HL-60 (cell line): ENCODE results near the gene PGM2L1.
A peak's percentile ranks its signal among the peaks of the same experiment; 100 is the strongest.

Experiments used
- DNase-seq, 2 experiments: peaks; one replicate each; pipeline ENCODE4 v3.0.0-alpha.2; 2010 to 2020; ENCODE audit warnings: low read depth in 1 of 2, low spot score in 1 of 2
- H3K27ac ChIP-seq: fragments of 250-450 bp; sonication (Bioruptor Pico); replicated peaks from 2 replicates; pipeline ENCODE4 v1.5.1; 2020; ENCODE audit warnings: mild to moderate bottlenecking, moderate library complexity
- H3K27me3 ChIP-seq: fragments of 250-450 bp; sonication (Bioruptor Pico); 2 replicates; pipeline ENCODE4 v1.5.1; 2021; ENCODE audit warnings: mild to moderate bottlenecking, moderate library complexity; ENCODE audit not compliant: insufficient read depth, poor library complexity, severe bottlenecking
- H3K4me3 ChIP-seq: replicated peaks from 2 replicates; pipeline ENCODE4 v1.5.1; 2011; ENCODE audit warnings: mild to moderate bottlenecking, control low read depth, low read length; ENCODE audit not compliant: insufficient read depth
- CTCF ChIP-seq: IDR thresholded peaks from one replicate; pipeline ENCODE4 v1.5.1; 2011; ENCODE audit warnings: low read length, control low read depth, inconsistent platforms; ENCODE audit not compliant: insufficient read depth
- GABPA ChIP-seq: IDR thresholded peaks from 2 replicates; pipeline ENCODE4 v1.6.1; 2012; ENCODE audit warnings: low read depth
- POLR2AphosphoS5 ChIP-seq: IDR thresholded peaks from 2 replicates; pipeline ENCODE4 v1.6.1; 2012; ENCODE audit warnings: low read depth
- REST ChIP-seq: IDR thresholded peaks from 2 replicates; pipeline ENCODE4 v1.6.1; 2012; ENCODE audit warnings: low read depth; ENCODE audit not compliant: insufficient replicate concordance
- SPI1 ChIP-seq: IDR thresholded peaks from 2 replicates; pipeline ENCODE4 v1.6.1; 2012; ENCODE audit warnings: low read depth, mild to moderate bottlenecking, borderline replicate concordance

PGM2L1 gene

GRCh38 chr11:74312326-74312725 lies 85.9 kb downstream of the PGM2L1 start:
- DNase-seq = peak; percentile 36 to 39
- no peak overlapping the region for H3K4me3 ChIP-seq
- no peak overlapping the region for H3K27ac ChIP-seq
- TF ChIP-seq CTCF (no peak), REST (no peak), POLR2AphosphoS5 (no peak), SPI1 (no peak), GABPA (no peak)
- H3K27me3 ChIP-seq = peaks cover 7% of the 10 kb centered on the region

GRCh38 chr11:74311352-74311926 lies 86.8 kb downstream of the PGM2L1 start, which contains the start of gene P4HA3:
P4HA3 (minus strand) TSS chr11:74311640; CDS start chr11:74311611, 29 bp downstream.
- Histone ChIP-seq H3K27me3 (peaks cover 7% of the 10 kb centered on the region), H3K4me3 (peak within 1 kb of the TSS; percentile 34), H3K27ac (no peak within 1 kb of the TSS)
- TF ChIP-seq CTCF (no peak), REST (no peak), GABPA (no peak), SPI1 (no peak; the same call in 1 of the 2 replicates), POLR2AphosphoS5 (no peak)
- DNase-seq = peak; percentile 50 to 57

GRCh38 chr11:74310857-74311256 lies 87.4 kb downstream of the PGM2L1 start:
- TF ChIP-seq REST = no peak
- no peak for TF ChIP-seq SPI1
- no peak for TF ChIP-seq GABPA
- TF ChIP-seq CTCF = no peak
- no peak for TF ChIP-seq POLR2AphosphoS5
- DNase-seq = no peak
- Histone ChIP-seq H3K27ac (no peak overlapping the region), H3K27me3 (peaks cover 7% of the 10 kb centered on the region), H3K4me3 (peak overlapping the region; percentile 34)
